AG08396 (cell line): Measurements from ENCODE around the gene SLC25A44.
"Not testable (repeated sequence)": the region's sequence is repeated elsewhere in the genome, so short reads cannot be mapped to it uniquely, and the experiment has no call there.

Source experiments
- DNase-seq: peaks from one replicate; pipeline ENCODE4 v3.0.0; 2012; ENCODE audit warnings: low spot score, mixed read lengths

Gene SLC25A44

DNA sequence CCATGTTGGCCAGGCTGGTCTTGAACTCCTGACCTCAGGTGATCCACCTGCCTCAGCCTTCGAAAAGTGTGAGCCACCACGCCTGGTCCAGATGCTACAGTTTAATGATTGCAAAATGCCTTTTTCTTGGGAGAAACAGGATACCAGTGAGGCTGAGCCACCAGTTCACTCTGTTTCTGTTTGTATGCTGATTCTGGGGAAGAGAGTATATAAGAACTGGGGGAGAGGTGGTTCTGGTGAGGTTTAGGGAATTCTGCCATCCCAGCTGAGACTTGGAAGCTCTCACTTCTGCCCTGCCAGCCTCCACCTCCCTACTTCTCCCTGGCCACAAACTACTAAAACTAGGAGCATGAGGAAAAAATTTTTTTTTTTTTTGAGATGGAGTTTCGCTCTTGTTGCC, 10.8 kb downstream of the SLC25A44 start:
- DNase-seq, result no peak

DNA sequence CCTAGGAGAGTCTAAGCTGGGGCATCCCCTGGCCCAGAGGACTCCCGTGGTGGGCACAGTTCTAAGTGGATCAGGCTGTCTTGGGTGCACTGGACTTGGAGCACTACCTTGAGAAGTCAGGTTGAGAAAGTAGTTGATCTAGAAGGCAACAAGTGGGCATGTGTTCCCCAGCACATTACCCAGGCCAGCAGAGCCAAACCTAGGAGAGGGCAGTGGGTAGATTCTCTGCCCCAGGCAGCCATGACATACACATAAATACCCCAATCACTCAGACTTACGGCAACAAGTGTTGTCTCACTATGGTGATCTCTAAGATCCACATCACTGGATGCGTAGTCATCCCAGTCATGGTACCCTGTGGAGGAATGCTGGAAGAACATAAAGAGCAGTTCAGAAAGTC, 17.3 kb downstream of the SLC25A44 start:
- no peak for DNase-seq

DNA sequence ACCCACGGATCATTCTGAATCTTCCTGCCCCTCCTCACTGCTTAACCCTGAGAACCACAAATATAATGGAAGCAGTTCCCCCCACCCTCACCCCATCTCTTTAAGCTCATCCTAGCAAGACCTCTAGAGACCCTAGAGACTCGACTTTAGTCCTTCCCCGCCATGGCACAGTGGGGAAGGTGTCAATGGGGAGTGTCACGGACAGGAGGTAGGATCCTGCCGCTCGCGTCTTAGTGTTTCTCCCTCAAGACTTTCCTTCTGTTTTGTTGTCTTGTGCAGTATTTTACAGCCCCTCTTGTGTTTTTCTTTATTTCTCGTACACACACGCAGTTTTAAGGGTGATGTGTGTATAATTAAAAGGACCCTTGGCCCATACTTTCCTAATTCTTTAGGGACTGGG, 18.2 kb downstream of the SLC25A44 start:
- no peak for DNase-seq

DNA sequence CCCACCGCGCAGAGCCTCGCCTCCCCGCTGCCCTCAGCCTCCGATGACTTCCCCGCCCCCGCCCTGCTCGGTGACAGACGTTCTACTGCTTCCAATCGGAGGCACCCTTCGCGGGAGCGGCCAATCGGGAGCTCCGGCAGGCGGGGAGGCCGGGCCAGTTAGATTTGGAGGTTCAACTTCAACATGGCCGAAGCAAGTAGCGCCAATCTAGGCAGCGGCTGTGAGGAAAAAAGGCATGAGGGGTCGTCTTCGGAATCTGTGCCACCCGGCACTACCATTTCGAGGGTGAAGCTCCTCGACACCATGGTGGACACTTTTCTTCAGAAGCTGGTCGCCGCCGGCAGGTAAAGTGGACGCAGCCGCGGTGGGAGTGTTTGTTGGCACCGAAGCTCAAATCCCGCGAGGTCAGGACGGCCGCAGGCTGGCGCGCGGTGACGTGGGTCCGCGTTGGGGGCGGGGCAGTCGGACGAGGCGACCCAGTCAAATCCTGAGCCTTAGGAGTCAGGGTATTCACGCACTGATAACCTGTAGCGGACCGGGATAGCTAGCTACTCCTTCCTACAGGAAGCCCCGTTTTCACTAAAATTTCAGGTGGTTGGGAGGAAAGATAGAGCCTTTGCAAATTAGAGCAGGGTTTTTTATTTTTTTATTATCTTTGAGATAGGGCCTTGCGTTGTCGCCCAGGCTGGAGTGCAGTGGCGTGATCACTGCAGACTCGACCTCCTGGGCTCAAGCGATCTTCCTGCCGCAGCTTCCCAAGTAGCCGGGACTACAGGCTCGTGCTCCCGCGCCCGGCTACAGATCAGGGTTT, 19.1 kb downstream of the SLC25A44 start, which contains the start of gene PMF1:
Gene PMF1, plus strand, starts transcription at position 175 of the 811 bp plus-strand sequence. Its CDS starts 9 bp downstream, at position 184.
- DNase-seq, result peak; percentile 99

DNA sequence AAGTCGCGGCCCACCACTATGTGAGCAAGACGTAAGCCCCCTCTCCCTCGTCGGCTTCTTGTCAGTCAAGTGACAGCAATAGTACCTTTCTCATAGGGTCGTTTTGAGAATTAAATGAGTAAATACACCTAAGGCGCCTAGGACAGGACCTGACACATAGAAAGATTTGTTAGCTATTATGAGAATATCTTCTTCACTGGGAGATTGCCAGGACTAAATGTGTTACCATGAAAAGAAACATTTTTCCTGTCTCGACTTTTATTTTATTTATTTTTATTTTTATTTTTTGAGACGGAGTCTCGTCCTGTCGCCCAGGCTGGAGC, 19.7 kb downstream of the SLC25A44 start:
- DNase-seq, result peak; percentile 19

DNA sequence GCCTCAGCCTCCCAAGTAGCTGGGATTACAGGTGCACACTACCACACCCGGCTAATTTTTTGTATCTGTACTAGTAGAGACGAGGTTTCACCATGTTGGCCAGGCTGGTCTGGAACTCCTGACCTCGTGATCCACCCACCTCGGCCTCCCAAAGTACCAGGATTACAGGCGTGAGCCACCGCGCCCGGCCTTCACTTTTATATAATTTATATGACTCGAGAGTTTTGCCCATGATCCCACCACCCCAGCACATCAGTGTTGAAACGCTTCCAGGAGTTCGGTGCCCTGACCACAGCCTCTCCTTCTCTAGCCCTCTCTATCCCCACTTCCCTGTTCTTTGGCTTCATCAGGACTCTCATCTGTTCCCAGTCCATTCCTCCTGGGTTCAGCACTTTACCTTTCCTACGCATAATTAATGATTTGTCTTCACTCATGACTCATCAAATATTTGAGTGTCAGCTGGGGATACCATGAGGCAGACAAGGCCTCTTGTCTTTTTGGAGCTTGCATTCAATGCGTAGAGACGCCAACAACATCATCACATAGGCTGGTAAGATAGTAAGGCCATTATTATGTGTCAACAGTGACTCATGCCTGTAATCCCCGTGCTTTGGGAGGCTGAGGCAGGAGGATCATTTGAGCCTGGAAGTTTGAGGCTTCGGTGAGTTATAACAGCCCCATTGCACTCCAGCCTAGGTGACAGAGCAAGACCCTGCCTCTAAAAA, 20.3 kb downstream of the SLC25A44 start:
- DNase-seq, result peak; percentile 49

DNA sequence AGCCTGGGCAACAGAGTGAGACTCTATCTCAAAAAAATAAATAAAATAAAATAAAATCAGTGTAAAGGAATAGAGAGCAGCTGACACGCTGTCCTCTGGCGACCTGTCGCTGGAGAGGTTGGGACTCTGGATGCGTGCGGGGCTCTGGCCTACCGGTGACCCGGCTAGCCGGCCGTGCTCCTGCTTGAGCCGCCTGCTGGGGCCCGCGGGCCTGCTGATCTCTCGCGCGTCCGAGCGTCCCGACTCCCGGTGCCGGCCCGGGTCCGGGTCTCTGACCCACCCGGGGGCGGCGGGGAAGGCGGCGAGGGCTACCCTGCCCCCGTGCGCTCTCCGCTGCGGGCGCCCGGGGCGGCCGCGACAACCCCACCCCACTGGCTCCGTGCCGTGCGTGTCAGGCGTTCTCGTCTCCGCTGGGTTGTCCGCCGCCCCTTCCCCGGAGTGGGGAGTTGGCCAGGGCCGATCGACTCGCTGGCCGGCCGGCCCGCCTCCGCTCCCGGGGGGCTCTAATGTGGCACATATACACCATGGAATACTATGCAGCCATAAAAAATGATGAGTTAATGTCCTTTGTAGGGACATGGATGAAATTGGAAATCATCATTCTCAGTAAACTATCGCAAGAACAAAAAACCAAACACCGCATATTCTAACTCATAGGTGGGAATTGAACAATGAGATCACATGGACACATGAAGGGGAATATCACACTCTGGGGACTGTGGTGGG, 22.6 kb downstream of the SLC25A44 start:
- not testable (repeated sequence) for DNase-seq

DNA sequence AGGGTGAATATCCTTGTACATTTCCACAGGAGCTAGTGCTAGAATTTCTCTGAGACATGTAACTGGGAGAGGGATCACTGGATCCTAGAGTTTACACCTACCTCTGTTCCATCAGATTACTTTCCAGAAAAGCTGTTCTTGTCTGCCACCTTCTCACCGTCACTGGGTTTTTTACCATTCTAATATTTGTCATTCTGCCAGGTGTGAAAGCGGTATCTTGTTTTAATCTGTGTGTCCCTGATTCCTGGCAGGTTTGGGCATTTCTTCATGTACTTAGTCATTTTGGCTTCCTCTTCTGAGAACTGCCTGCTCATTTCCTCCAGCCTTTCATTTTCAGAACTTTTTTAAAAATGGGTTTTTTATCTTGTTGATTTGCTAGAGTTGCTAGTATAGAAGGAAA, 24.0 kb downstream of the SLC25A44 start:
- DNase-seq, result peak; percentile 29

DNA sequence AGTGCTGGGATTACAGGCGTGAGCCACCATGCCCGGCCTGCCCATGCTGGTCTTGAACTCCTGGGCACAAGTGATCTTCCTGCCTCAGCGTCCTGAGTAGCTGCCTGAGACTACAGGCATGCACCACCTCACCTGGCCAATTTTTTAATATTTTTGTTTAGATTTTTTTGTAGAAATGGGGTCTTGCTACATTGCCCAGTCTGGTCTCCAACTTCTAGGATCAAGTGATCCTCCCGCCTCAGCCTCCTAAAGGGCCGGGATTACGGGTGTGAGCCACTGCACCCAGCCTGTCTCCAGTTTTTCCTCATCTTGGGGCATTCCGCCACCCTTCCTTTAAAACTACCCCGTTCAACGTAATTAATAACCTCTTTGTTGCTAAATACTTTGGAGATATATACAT, 26.3 kb downstream of the SLC25A44 start:
- no peak for DNase-seq

DNA sequence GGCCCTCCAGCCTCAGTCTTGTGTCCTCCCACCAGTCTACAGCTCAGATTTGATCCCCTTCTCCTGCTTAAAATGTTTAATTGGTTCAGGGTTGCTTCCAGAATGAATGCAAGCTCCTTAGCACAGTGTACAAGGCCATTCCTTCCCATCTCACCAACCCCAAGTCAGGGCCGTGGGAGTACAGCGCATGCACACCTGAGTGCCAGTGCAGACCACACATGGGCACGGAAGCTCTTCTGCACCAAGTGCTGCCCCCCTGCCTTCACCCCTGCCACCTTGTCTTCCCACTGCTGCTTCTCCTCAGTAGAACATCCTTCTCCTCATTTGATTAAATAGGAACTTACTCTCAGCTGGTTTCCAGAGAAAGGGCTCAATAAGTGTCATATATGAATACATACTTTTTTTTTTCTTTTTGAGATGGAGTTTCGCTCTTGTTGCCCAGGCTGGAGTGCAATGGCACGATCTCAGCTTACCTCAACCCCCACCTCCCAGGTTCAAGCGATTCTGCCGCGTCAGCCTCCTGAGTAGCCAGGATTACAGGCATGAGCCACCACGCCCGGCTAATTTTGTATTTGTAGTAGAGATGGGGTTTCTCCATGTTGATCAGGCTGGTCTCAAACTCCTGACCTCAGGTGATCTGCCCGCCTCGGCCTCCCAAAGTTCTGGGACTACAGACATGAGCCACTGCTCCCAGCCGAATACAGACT, 28.2 kb downstream of the SLC25A44 start:
- DNase-seq, result no peak

DNA sequence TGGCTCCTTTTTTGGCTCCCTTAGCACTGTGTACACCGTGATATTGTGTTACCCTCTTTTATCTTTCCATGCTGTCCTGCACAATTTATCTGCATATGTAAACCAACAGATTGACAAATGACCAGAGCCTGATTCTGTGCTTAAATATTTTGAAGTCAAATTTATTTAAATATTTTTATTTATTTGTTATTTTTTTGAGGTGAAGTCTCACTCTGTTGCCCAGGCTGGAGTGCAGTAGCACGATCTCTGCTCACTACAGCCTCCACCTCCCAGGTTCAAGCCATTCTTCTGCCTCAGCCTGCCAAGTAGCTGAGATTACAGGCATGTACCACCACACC, 31.7 kb downstream of the SLC25A44 start:
- DNase-seq, result no peak

DNA sequence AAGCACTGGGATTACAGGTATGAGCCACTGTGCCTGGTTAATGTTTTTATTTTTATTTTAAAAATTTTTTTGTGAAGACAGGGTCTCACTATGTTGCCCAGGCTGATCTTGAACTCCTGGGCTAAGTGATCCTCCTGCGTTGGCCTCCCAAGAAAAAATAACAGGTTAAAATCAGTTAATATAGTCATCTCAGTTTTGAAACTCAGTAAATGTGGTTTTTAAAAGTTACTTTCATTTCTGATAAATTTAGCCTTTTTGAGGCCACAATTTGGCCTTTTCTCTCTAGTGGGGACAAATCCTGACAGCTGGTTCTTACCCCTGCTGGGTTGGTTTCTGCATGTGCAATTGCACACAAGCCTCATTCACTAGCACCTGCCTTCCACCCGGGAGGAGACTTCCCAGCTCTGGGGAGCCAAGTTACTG, 32.2 kb downstream of the SLC25A44 start:
- no peak for DNase-seq

DNA sequence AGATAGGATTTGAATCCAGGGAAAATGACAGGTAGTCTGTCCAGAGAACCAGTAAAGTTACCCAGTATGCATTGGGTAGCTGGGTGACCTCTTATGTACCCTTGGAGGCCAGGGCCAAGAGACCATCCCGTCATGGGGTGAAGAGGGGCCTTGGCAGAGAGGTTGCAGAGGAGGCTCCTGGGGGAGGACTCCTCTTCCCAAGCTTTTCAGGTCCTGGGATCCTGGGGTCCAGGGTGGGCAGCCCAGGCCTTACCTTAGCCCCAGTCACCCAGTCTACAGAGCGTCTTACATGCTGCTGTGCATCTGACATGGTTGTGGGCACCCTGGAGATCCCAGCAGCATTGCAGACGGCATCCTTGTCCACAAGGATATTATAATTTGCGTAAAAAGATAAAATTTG, 32.9 kb downstream of the SLC25A44 start:
- no peak for DNase-seq

DNA sequence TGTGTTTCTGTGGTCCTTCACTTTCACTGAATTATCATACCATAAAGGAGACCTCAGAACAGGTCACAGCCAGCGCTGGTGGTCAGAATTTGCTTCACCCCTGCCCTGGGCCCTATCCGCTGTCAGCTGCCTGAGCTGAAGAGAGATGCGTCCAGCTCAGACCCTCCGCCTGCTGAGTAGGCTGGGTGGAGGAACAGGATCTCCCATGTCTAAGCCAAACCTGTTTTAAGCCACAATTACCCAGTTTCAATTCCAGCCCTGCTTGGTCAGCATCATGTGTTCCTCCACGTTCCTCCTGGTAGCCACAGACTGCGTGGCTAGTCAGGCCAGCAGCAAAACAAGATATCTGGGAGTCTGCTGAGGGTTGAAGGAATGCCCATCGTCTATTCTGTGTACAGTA, 34.6 kb downstream of the SLC25A44 start:
- DNase-seq, result no peak

DNA sequence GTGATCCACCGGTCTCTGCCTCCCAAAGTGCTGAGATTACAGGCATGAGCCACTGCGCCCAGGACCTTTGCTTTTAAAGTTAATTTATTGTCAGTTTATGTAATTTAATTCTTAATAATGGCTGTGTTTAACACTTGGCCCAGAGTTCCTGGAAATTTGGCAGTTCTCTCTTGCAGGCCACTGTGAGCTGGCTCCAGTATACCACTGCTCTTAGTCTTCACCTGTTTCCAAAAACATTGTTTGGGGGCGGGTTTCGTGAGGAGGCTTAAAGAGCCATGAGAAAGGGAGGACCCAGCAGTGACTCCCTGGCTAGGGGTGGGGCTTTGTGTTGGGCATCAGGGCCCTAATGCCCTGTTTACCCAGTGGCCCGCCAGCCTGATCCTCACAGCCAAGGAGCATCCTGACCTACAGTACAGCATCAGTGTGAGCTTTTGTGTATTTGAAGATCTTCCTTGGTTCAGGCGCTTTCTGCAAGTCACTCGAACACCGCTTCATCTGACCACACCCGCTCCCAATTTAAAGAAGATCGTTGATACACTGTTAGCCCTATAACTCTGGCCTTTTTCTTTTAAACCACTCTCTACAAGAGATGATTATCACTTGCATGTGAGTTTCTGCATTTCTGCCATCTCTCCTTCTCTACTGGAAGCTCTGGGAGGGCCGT, 36.0 kb downstream of the SLC25A44 start:
- no peak for DNase-seq

DNA sequence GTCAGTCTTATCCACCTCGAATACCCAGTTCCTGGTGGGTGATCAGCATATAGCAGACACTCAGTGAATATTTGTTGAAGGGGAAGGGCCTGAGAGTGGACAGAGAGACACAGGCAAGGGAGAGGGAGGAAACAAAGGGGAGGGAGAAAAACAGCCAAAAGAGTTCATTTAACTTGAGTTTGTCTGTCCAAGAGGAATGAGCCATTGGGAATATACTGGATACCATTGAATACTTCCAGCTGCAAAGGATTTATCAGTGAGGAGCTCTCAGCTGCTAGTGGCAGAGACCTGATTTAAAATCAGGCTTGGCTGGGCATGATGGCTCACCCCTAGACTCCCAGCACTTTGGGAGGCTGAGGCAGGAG, 36.6 kb downstream of the SLC25A44 start:
- no peak for DNase-seq

DNA sequence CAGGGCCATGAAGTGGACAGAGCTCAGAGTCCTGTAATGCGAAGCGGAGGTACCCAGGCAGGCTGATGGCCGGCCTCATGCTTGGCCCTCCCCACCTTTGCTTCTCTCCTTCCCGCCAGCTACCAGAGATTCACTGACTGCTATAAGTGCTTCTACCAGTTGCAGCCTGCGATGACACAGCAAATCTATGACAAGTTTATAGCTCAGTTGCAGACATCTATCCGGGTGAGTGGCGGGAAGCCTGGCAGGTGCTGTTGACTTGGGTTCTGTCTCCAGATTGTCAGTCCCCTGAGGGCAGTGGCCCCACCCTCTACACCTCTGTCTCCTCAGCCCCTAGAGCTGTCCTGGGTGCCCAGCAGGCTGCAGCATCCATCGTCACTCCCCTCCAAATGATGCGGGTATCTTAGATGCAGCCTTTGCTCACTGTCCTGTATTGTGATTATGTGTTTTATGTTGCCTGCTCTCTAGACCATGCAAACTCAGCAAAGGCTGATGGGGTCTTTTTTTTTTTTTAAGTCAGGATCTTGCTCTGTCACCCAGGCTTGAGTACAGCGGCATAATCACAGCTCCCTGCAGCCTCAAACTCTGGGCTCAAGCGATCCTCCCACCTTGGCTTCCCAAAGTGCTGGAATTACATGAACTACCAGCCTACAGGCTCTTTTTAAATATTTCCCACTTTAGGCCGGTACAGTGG, 38.4 kb downstream of the SLC25A44 start:
- no peak for DNase-seq

DNA sequence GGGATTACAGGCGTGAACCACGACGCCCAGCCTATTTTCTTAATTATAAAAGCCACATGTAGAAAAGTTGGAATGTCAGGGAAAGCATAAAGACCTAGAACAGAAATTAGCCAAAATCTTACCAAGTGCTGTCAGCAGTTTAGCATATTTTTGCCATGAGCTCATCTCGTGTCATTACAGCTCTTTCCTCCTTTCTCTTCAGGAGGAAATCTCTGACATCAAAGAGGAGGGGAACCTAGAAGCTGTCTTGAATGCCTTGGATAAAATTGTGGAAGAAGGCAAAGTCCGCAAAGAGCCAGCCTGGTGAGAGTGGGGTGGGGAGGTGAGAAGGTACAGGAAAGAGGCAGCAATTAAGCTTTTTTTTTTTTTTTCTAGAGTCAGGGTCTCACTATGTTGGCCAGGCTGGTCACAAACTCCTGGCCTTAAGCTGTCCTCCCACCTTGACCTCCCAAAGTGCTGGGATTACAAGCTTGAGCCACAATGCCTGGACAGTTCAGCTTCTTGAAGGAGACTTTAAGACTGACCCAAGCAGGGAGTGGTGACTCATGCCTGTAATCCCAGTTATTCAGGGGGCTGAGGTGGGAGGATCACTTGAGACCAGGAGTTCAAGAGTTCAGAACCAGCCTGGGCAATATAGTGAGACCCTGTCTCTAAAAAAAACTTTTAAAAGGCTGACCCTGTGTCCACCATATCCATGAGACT, 39.7 kb downstream of the SLC25A44 start:
- peak; percentile 75 for DNase-seq

DNA sequence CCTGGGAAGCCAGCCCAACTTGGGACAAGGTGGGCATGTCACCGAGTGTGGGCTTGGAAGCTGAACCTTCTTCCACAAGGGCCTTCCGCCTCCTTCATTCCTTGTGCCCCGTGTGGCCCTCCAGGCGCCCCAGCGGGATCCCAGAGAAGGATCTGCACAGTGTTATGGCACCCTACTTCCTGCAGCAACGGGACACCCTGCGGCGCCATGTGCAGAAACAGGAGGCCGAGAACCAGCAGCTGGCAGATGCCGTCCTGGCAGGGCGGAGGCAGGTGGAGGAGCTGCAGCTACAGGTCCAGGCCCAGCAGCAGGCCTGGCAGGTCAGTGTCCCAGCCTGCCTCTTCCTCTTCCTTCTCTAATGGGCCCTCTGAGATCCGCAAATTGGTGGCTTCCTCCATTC, 42.3 kb downstream of the SLC25A44 start:
- no peak for DNase-seq

DNA sequence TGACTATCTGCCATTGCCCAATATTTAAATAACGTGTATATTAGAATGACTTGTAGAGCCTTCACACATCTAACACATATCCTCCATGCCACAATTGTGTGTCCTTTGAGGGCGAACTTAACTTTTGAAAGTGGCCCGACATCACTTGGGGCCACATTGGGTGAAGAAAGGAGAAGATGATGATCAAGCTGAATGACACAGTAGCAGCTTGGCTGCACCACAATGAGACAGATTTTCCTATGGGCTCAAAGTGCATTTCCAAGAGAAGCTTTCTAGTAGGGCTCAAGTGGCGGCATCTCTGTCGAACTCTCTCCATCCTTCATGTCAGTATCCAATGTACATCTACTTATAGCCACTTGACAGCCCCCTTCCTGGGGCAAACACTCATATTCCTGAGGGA, 44.3 kb downstream of the SLC25A44 start:
- no peak for DNase-seq
